Uterus (tissue), 2 donors: ENCODE results near the gene C17orf113.

ENCODE experiments used
- CTCF ChIP-seq, 4 experiments: fragments of 200-600 bp in 2 of 4; fragments of 450-650 bp in 2 of 4; sonication (generic) in 2 of 4; IDR thresholded peaks; one replicate each; pipeline ENCODE4 v1.5.1; 2016 to 2019; ENCODE audit warnings: antibody characterized with exemption in 4 of 4, mild to moderate bottlenecking in 2 of 4, moderate library complexity in 1 of 4
- POLR2A ChIP-seq, 2 donors: fragments of 450-650 bp; IDR thresholded peaks; one replicate each; pipeline ENCODE4 v1.6.1; 2016; ENCODE audit warnings: antibody characterized with exemption in 2 of 2, mild to moderate bottlenecking in 1 of 2, moderate library complexity in 1 of 2

- no peak for TF ChIP-seq CTCF (IDR thresholded peaks at IDR 0.05)
- no peak for TF ChIP-seq POLR2A (IDR thresholded peaks at IDR 0.05)
These were observed 8.8 kb downstream of the C17orf113 start for GRCh38 chr17:42041619-42042018.
